ENCODE data around the gene B9D1.

The B9D1 gene

GRCh38 chr17:19335951-19336631 lies 26.4 kb downstream of the B9D1 start:
- DNase-seq = no peak

- no peak for DNase-seq
Observed at GRCh38 chr17:19334331-19334730, 28.2 kb downstream of the B9D1 start.

GRCh38 chr17:19333736-19334290 lies 28.7 kb downstream of the B9D1 start:
- no peak for DNase-seq

GRCh38 chr17:19333132-19333440 lies 29.4 kb downstream of the B9D1 start:
- no peak for DNase-seq

DNA sequence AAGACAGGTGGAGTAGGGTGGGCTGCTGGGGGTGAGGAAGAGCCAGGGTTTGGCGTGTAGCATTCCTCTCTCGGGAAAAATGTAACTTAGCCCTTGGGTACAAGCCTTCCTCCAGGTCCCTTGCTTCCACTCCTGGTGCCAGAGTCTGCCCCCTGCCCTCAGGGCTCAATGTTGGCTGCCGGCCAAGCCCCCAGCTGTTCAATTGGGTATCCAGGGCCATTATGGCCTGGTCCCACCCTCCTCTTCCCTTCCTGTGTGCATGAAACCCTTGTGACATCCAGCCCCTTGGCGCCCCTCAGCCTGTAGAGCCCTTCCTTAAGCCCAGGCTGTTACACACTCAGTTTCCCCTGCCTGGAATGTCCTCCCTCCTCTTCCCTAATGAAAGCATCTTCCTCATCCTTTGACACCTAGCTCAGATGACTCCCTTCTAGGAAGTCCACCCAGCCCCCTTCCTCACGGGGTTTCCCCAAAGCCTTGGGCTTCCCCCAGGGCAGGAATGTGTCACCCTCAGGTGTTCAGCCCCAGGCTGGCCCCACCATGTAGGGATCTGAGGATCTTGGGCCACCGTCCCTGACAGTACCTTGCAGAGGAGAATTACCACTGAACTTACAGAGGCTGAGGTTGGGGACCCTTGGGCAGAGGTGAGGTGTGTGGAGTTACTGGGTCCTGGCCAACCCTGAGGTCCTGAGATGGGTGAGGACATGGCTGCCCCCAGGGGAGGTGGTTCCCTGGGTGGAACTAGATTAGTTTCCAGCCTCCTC lies 30.0 kb downstream of the B9D1 start:
- no peak for DNase-seq

DNA sequence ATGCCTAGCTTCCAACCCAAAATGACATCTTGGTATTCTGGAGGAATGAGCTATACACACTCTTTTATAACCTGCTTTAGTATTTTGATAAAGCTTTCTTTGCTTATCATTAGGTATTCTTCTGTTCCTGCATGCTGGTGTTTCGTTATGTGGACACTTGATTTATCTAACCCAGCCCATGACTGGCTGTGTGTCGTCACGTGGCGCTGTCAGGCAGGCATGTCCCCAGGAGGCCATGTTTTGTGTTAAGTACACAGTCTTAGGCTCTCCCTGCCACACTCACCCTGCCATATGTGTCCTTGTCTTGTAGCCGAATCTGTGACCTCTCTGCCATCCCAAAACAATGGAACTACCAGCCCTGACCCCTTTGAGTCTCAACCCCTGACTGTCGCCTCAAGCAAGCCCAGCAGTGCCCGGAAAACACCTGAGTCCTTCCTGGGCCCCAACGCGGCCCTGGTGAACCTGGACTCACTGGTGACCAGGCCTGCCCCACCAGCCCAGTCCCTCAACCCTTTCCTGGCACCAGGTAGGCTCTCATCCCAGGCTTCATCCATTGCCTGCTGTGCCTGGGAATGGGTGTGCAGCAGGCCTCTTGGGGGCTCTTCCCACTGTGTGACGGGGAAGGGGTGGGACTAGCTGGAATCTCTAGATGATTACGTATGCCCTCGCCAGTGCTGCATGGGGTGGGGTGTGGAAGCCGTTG lies 30.8 kb downstream of the B9D1 start:
- no peak for DNase-seq

- no peak for DNase-seq
Observed at GRCh38 chr17:19331134-19331533, 31.4 kb downstream of the B9D1 start.

DNA sequence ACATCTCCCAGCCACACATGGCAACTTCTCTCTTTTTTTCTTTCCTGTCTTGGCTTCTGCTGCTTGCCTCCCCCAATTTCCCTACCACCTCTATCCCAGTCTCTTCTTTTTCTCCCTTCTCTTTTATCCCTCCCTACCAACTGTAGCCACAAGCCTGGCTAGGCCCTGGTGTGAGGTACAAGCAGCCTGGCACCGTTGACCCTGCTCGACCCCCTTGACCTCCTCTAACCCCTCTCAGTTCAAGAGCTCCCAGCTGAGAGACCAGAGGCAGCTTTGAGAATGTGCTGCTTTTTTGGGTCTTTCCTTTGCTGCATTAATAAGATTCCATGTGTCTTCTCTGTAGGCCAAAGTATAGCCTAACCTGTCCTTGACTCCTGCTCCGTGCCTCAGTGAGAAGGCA lies 32.3 kb downstream of the B9D1 start:
- no peak for DNase-seq

GRCh38 chr17:19329839-19330238 lies 32.7 kb downstream of the B9D1 start:
- DNase-seq = no peak

- no peak for DNase-seq
Observed at GRCh38 chr17:19329136-19329535, 33.4 kb downstream of the B9D1 start.

DNA sequence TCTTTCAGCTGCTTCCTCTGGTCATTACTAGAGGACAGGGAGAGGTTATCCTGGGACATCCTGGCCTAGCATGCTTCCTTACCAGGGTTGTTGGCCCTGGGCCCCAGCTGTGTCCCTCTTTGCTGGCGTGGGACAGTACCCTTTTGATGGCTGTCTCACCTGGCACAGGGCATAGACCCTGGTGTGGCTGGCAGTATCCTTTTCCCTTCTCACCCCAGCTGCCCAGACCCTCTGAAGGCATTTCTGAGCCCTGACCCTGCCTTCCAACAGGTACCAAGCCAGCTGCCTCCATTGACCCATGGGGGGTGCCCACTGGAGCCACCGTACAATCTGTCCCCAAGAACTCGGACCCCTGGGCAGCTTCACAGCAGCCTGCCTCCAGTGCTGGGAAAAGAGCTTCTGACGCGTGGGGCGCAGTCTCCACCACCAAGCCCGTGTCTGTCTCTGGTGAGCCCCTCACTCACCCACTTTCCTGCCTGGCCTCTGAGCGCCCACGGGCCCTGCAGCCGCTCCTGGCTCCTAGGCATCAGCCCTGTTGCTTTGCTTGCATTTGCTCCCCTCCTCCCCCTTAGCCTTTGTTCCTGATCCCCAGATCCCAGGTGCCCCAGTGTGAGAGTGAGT lies 34.0 kb downstream of the B9D1 start:
- DNase-seq = no peak

DNA sequence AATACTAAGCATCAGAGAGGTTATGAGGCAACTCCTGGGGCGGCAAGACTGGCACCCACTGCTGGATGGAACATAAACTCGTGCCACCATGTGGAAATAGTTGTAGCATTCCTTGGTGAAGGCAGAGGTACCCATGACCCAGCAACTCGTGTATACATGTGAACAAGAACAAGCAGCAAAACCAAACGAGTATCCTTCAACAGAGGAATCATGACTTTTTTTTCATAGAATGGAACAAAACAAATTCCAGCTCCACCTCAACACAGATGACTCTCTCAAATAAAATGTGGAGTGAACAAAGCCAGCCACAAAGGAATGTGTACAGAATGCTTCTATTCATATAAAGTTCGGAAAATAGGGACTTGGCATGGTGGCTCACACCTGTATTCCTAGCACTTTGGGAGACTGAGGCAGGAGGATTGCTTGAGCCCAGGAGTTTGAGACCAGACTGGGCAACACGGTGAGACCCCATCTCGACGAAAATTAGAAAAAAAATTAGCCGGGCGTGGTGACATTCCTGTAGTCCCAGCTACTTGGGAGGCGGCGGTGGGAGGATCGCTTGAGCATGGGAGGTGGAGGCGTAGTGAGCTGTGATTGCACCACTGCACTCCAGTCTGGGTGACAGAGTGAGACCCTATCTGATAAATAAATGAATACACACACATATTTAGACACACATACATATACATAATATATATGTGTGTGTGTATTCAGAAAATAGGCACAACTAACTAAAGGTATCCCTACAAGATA lies 35.3 kb downstream of the B9D1 start:
- no peak for DNase-seq

- DNase-seq = no peak
Observed at GRCh38 chr17:19325542-19325941, 37.0 kb downstream of the B9D1 start.

DNA sequence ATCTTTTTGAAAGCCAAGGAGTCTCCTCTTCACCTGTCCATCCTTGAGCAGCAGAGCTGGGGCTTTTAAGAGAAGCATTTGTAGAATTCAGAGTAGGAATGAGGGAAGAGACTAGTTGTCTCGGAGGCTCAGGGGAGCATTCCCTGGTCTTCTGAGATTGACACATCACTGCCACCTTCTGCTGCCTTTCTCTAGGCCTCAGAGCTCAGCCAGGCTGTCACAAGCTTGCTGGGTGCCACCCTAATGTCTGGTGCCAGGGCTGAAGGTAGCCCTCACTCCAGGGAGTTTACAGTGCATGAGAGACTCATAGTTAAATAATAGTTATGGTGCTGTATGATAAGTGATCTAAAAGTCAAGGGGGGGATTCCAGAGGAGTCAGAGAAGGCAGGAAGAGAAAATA lies 39.7 kb downstream of the B9D1 start:
- DNase-seq = no peak

GRCh38 chr17:19322129-19322505 lies 40.4 kb downstream of the B9D1 start:
- no peak for DNase-seq

DNA sequence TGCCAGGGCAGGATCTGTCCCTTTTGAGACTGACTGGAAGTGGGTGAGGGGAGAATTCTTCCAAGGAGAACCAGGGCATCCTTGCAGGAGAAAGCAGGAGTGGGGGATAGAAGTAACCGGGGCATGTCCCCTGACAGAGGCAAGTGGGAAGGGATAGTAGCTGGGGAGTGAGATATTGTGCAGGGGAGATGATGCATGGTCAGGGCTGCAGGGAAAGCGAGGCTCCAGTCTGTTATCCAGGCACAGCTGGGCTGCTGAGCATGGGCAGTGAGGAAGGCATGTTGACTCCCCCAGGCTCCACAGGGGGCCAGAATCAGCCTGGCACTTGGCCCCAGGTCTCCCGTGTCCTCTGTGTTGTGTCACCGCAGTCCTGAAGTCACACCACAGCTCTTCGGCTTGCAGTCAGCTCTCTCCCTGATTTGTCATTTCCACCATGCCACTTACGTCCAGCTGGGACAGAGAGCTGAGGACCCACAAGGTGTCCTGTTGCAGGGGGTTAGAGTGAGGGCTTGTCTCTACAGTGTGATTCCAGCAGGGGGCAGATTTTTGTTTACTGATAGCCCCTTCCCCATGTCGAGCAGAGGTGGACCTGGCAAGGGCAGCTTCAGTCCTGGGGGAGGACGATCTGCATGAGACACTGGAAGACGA lies 40.9 kb downstream of the B9D1 start:
- no peak for DNase-seq

- no peak for DNase-seq
Observed at GRCh38 chr17:19320876-19321275, 41.6 kb downstream of the B9D1 start.

DNA sequence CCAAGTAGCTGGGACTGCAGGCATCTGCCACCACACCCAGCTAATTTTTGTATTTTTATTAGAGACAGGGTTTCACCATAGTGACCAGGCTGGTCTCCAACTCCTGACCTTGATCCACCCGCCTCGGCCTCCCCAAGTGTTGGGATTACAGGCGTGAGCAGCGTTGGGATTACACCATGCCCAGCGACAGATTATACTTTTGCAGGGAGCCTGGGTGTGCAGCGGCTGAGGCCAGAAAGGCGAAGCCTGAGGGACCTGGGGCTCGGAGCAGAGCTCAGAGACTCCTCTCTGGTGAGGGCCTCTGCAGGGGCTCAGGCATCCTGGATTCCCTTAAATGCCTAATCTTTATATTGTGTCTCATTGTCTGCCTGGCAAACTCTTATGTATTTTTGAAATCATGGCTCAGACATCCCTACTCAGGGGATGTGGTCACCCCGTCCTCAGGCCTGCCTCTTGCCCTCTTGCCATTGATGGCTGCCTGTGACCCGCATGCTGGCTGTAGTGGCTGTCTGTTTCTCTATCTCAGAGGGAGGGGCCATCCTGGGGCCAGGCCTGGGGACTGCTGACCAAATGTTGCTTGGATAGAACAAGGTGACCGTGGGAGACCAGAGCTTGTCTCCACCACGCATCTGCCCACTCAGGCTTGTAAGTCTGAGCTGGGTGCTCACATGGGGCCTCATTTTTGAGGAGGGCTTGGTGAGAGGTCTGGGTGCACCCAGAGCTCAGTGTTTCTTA lies 42.6 kb downstream of the B9D1 start:
- DNase-seq = no peak

DNA sequence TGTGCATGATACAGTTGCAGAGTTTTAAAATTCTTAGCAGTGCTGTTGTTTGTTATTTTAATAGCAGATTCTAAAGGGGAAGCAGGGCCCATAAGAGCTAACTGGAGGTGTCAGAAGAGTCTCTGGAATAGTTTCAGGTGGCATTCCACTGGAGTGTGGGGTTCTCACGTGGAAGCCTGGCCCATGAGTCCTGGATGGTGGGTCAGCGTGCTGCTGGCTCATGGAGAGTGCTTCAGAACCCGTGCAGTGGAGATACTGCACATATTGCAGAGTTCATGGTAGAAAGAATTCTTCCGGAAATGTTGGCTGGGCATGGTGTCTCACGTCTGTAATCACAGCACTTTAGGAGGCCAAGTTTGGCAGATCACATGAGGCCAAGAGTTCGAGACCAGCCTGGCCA lies 43.9 kb downstream of the B9D1 start:
- no peak for DNase-seq

DNA sequence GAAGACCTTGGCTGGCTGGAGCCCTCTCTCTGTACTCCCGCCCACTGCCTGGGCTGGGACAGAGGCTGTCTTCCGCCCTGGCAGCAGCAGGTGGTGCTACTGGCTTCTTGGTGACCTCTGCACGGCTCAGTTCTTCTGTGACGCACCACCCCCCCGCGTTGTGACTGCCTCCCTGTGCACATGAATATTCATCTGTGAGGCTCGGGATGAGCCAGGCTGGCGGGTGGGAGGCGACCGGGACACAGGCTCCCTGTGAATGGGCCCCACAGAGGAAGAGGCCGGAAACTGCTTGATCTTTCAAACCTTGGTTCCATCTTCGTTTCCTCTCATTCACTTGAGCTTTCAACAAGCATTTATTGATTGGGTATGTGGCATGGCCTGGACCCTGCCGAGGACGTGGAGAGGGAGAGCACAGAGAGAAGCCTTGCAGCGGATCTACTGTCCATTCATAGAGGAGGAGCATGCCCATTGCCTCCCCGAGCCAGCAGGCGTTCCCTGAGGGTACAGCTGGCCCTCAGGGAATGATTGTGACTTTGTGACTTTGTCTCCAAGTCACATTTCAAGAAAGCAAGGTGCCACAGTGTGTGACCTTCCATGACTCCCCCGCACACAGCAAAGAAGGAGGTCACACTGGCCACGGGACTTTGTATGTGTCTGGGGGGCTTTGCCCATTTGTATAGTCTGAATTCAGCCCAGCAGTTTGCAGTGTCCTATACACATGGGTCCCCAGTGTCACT lies 45.0 kb downstream of the B9D1 start:
- DNase-seq = no peak

Measured in DMS79 treated with DMSO at 0.1 percent for 48 hours (cell line).